ENCODE results near the gene MUC6.
A peak's percentile ranks its signal among the peaks of the same experiment; 100 is the strongest.

The MUC6 gene

DNA sequence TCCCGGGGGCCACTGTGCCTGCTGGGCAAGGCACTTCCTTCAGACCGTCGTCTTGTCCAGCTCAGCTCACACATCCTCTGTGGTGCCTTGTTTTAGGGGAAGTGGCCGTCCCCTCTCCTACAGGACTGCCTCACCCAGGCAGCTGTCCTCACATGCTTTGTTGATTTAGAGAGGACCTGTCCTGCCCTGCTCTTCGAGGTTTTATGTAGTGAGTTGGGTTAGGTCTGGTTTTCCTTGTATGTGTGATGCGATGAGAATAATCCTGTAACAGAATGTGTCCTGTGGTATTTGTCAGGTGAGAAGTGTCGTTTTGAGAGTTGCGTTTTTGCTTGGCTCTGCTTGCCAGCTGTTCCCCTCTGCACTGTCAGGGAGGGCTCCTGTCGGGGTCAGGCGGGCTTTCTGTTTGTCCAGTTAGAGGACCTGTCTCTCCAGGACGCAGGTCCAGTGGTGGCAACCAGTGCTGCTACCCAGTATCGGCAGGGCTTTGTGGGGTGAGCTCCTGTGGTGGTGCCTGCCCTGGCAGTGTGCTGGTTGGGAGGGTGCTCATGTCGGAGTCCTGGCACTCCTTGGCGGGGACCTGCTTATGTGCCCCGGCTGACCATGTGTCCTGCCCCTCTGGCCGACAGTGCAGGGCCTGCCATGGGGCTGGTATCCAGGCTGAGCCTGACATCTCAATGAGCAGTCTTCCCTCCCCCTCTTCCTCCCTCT, 41.3 kb downstream of the MUC6 start:
- H3K4me1 Mint-ChIP-seq: peaks cover 11% of the 10 kb centered on the region
- no peaks in the 10 kb centered on the region for H3K27me3 Mint-ChIP-seq

DNA sequence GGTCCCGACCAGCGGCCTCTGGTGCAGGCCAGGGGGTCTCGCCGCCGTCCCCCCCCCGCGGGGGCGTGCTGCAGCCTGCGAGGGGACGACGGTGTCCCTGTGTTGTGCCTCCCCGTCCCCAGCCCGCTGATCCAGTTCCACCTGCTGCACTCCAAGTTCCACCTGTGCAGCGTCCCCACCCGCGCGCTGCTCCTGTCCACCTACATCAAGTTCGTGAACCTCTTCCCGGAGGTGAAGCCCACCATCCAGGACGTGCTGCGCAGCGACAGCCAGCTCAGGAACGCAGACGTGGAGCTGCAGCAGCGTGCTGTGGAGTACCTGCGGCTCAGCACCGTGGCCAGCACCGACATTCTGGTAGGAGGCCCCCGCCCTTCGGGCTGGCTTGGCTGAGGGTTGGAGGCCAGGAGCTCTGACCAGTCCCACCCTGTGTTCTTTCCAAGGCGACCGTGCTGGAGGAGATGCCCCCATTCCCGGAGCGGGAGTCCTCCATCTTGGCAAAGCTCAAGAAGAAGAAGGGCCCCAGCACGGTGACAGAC, 42.8 kb downstream of the MUC6 start:
- H3K36me3 Mint-ChIP-seq (ENCODE audit: low read depth): peaks cover 17% of the 10 kb centered on the region
- no peak overlapping the region for H3K4me3 Mint-ChIP-seq
- no peaks in the 10 kb centered on the region for H3K9me3 Mint-ChIP-seq
- H3K27ac Mint-ChIP-seq: no peak overlapping the region
- DNase-seq (no peak), ATAC-seq (no peak)
- no peaks in the 10 kb centered on the region for H3K27me3 Mint-ChIP-seq
- H3K4me1 Mint-ChIP-seq: peaks cover 11% of the 10 kb centered on the region

More for the DNA sequence above, 41.3 kb downstream of the MUC6 start:
- ATAC-seq (peak; percentile 34), DNase-seq (no peak)
- Mint-ChIP-seq H3K9me3 (no peaks in the 10 kb centered on the region), H3K27ac (peak overlapping the region; percentile 7), H3K36me3 (ENCODE audit: low read depth) (peaks cover 17% of the 10 kb centered on the region), H3K4me3 (no peak overlapping the region)

DNA sequence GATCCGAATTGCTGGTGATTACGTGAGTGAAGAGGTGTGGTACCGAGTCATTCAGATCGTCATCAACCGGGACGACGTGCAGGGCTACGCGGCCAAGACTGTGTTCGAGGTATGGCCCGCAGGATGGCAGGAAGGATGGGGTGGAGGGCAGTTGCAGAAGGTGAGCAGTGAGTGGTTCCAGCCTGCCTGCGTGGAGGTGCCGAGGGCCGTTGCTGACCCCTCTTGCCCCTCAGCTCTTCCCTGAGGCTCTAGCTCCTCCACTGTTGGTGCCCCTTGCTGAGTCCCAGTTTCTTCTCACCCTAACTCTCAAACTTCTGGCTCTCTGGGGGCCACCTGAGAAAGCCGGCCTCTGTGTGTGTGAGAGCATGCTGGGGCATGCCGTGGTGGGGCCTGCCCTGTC, 43.9 kb downstream of the MUC6 start:
- peak overlapping the region; percentile 27 for H3K27ac Mint-ChIP-seq
- ATAC-seq (no peak), DNase-seq (no peak)
- H3K4me3 Mint-ChIP-seq: no peak overlapping the region
- H3K4me1 Mint-ChIP-seq: peaks cover 11% of the 10 kb centered on the region
- H3K27me3 Mint-ChIP-seq: no peaks in the 10 kb centered on the region
- peaks cover 17% of the 10 kb centered on the region for H3K36me3 Mint-ChIP-seq (ENCODE audit: low read depth)
- no peaks in the 10 kb centered on the region for H3K9me3 Mint-ChIP-seq

DNA sequence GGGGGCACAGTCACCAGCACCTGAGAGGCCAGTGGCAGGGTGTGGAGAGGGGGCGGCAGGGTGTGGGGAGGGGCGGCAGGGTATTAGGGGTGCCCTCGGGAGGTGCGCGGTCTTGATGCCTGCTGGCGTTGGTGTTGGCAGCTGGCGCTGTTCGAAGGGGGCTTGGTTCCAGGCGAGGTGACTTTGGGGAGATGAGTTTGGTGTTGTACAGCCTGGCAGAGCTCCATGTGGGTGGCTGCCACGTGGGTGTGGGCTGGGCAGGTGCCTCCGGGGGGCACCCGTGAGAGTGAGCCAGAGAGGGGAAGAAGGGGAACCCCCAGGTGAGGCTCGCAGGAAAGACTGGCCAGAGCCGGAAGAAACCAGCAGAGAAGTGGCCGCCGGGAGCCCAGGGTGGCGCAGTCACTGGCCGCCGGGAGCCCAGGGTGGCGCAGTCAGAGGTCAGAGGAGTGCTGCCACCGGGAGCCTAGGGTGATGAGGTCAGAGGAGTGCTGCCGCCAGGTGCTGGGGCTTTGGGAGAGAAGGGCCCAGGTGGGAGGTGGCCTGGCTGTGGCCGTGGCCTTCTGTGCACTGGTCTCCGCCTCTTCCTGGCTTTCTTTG, 44.7 kb downstream of the MUC6 start:
- peaks cover 17% of the 10 kb centered on the region for H3K36me3 Mint-ChIP-seq (ENCODE audit: low read depth)
- H3K27me3 Mint-ChIP-seq: no peaks in the 10 kb centered on the region
- H3K27ac Mint-ChIP-seq: no peak overlapping the region
- no peaks in the 10 kb centered on the region for H3K9me3 Mint-ChIP-seq
- DNase-seq: no peak
- no peak for ATAC-seq
- H3K4me3 Mint-ChIP-seq: no peak overlapping the region
- peaks cover 11% of the 10 kb centered on the region for H3K4me1 Mint-ChIP-seq

DNA sequence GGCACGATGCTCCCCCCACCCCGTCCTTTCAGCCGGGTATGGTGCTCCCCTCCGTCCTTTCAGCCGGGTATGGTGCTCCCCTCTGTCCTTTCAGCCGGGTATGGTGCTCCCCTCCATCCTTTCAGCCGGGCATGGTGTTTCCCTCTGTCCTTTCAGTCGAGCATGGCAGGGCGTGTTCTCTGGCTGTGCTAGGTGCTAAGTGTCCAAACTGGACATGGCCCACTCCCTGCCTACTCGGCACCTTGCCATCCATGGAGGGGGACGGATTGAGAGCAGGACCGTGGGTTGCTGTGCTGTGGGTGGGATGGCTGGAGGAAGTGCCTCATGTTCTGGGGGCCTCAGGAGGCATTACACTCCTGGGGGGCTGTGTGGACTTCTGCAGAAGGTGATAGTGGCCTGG, 45.5 kb downstream of the MUC6 start:
- H3K4me3 Mint-ChIP-seq: no peak overlapping the region
- H3K36me3 Mint-ChIP-seq (ENCODE audit: low read depth): peaks cover 13% of the 10 kb centered on the region
- no peak for ATAC-seq
- peaks cover 6% of the 10 kb centered on the region for H3K4me1 Mint-ChIP-seq
- no peaks in the 10 kb centered on the region for H3K9me3 Mint-ChIP-seq
- DNase-seq: no peak
- no peaks in the 10 kb centered on the region for H3K27me3 Mint-ChIP-seq
- no peak overlapping the region for H3K27ac Mint-ChIP-seq

DNA sequence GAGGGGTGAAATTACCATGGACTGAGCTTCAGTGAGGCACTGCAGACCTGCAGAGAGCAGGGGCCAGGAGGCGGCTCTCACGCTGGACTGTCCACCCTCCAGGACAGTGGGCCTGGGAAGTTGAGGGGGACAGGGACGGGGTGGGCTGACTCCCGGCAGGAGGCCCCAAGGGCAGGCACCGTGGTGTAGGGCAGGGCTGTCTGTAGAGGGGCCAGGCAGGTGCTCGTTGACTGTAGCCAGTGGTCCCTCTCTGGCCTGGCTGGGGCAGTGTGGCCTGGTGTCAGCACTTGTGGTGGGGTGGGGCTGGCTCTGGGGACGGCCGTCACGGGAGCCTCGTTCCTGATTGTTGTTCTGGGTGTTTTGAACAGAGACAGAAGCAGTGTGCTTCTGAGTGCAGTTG, 46.4 kb downstream of the MUC6 start:
- H3K36me3 Mint-ChIP-seq (ENCODE audit: low read depth): peaks cover 8% of the 10 kb centered on the region
- DNase-seq (no peak), ATAC-seq (no peak)
- no peak overlapping the region for H3K4me3 Mint-ChIP-seq
- H3K9me3 Mint-ChIP-seq: no peaks in the 10 kb centered on the region
- H3K27me3 Mint-ChIP-seq: no peaks in the 10 kb centered on the region
- no peak overlapping the region for H3K27ac Mint-ChIP-seq
- peaks cover 2% of the 10 kb centered on the region for H3K4me1 Mint-ChIP-seq

DNA sequence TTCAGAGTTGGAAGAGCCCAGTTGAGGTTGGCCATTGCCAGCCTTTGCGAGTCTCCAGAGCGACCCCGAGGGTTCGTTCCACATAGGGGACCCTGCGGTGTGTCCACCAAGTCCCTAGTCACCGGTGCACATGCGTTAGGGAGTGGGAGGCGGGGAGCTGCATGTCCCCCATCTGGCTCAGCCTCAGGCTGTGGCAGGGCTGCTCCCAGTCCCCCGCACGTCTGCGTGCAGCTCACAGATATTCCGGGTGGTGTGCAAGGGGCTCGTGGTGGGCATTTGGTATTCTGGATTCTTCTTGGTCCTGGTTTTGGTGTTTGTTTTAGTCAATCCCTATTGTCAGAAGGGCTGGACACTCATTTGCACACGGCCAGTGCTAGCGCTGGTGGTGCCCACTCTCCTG, 48.8 kb downstream of the MUC6 start:
- ATAC-seq (no peak), DNase-seq (no peak)
- Mint-ChIP-seq H3K27ac (no peak overlapping the region), H3K27me3 (no peaks in the 10 kb centered on the region), H3K4me3 (no peak overlapping the region), H3K36me3 (ENCODE audit: low read depth) (peaks cover 8% of the 10 kb centered on the region), H3K9me3 (no peaks in the 10 kb centered on the region), H3K4me1 (peaks cover 2% of the 10 kb centered on the region)

DNA sequence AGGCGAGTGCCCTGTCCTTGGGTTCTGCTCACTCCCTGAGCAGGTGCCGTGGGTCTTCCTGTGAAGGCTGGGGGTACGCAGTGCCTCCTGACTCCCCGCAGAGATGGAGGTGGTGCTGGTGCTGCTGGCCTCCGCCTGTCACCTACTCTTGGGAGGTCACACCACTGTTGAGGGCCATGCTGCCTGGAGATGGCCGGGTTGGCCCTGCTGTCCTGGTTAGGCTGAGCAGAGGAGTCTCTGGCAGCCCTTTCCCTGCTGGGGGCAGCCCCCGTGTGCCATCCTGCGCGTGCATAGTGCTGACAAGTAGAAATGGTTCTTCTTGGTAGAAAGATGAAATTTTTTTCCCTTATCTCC, 49.6 kb downstream of the MUC6 start:
- H3K36me3 Mint-ChIP-seq (ENCODE audit: low read depth): peaks cover 5% of the 10 kb centered on the region
- no peaks in the 10 kb centered on the region for H3K27me3 Mint-ChIP-seq
- no peaks in the 10 kb centered on the region for H3K4me1 Mint-ChIP-seq

DNA sequence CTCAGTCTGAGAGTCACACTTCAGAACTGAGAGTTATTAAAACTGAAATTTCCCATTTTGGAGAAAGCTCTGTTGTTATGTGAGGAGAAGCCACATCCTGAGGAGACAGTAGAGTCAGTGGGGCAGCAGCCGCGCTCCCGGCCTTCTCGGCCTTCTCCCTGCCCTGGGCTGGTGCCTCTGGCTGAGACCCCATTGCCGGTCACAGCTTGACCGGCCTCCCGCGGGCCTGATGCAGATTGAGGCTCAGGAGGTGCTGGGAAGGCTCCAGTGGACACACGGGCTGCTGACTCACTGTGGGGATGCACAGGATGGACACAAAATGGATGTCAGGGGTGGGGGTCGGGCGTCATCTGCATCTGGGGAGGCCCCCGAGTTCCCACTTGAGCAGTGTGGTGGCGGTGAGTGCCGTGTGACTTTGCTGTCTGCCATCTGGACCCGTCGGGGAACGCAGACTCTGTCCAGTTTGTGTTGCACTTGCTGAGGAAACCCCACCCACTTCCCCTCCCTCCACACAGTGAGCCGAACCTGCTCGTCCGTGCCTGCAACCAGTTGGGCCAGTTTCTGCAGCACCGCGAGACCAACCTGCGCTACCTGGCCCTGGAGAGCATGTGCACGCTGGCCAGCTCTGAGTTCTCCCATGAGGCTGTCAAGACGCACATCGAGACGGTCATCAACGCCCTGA, 50.1 kb downstream of the MUC6 start:
- no peaks in the 10 kb centered on the region for H3K9me3 Mint-ChIP-seq
- H3K27me3 Mint-ChIP-seq: no peaks in the 10 kb centered on the region
- no peak overlapping the region for H3K4me3 Mint-ChIP-seq
- ATAC-seq (no peak), DNase-seq (no peak)
- H3K4me1 Mint-ChIP-seq: no peaks in the 10 kb centered on the region
- H3K27ac Mint-ChIP-seq: no peak overlapping the region
- peaks cover 5% of the 10 kb centered on the region for H3K36me3 Mint-ChIP-seq (ENCODE audit: low read depth)

More for the DNA sequence above, 49.6 kb downstream of the MUC6 start:
- DNase-seq: no peak
- no peaks in the 10 kb centered on the region for H3K9me3 Mint-ChIP-seq
- no peak for ATAC-seq
- H3K27ac Mint-ChIP-seq: no peak overlapping the region
- H3K4me3 Mint-ChIP-seq: no peak overlapping the region

DNA sequence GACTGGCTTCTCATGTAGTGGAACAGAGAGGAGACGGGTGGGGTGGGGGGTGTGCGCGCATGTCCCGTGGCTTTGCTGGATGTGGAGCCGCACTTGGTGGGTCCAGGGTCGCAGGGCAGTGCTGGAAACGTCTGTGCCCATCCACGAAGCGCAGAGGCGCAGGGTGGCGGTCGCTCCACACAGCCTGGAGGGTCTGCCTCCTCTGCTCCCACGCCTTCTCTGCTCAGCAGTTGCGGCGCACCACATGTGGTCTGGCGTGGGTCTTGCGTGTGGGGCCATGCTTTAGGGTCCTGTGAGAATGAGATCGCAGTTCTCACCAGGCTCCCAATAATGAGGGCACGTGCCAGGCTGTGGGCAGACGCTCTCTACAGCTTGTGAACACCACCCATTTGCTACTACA, 50.7 kb downstream of the MUC6 start:
- peaks cover 8% of the 10 kb centered on the region for H3K36me3 Mint-ChIP-seq (ENCODE audit: low read depth)
- H3K4me1 Mint-ChIP-seq: no peaks in the 10 kb centered on the region
- no peak for DNase-seq
- H3K27me3 Mint-ChIP-seq: no peaks in the 10 kb centered on the region
- no peak overlapping the region for H3K4me3 Mint-ChIP-seq
- no peak overlapping the region for H3K27ac Mint-ChIP-seq
- ATAC-seq: no peak
- no peaks in the 10 kb centered on the region for H3K9me3 Mint-ChIP-seq

DNA sequence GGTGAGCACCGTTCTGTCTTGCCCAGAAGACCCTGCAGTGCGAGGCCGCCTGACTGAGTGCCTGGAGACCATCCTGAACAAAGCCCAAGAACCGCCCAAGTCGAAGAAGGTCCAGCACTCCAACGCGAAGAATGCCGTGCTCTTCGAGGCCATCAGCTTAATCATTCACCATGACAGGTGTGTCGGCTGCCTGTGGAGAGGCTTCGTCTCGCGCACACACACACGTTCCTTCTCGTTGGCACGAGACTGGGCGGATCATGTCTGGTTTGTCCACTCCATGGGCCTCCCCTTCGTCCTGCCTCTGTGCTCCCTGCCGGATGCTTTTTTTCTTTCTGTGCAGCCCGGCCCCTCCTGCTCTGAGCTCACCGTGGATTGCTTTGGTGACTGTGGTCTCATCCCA, 51.1 kb downstream of the MUC6 start:
- H3K27me3 Mint-ChIP-seq: no peaks in the 10 kb centered on the region
- ATAC-seq (no peak), DNase-seq (no peak)
- no peaks in the 10 kb centered on the region for H3K9me3 Mint-ChIP-seq
- no peaks in the 10 kb centered on the region for H3K4me1 Mint-ChIP-seq
- peaks cover 9% of the 10 kb centered on the region for H3K36me3 Mint-ChIP-seq (ENCODE audit: low read depth)
- H3K27ac Mint-ChIP-seq: no peak overlapping the region
- no peak overlapping the region for H3K4me3 Mint-ChIP-seq

DNA sequence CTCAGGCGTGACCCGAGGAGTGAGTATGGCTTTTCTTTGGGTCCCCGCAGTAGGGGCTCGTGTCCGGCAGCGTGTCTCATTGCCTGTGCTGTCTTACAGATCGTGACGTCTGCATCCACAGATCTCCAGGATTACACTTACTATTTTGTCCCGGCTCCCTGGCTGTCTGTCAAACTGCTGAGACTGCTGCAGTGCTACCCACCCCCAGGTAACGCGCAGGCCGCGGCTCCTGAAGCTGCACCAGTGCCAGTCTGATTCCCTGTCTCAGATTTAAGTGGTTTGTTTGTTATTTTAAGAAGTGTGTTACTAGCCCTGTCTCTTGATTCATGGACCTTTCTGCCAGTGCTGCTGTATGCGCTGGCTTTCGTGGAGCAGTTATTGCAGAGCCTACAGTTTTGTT, 52.0 kb downstream of the MUC6 start:
- Mint-ChIP-seq H3K9me3 (no peaks in the 10 kb centered on the region), H3K4me1 (no peaks in the 10 kb centered on the region), H3K27ac (no peak overlapping the region), H3K36me3 (ENCODE audit: low read depth) (peaks cover 9% of the 10 kb centered on the region), H3K27me3 (no peaks in the 10 kb centered on the region), H3K4me3 (no peak overlapping the region)
- no peak for ATAC-seq
- no peak for DNase-seq

DNA sequence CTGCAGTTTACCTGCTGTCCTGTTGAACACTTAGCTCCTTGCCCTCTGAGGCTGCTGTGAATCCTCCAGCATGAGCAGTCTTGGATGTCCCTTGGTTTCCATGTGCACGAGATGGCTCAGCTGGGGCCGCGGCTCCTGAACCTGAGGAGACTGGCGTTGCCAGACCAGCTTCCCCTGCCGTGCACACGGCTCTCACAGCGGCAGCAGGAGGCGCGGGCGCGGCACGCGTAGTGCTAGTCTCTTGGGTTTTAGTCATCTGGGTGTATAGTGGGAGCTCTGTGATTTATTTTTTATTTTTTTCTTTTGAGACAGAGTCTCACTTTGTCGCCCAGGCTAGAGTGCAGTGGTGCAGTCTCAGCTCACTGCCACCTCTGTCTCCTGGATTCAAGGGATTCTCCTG, 54.8 kb downstream of the MUC6 start:
- ATAC-seq (no peak), DNase-seq (no peak)
- no peaks in the 10 kb centered on the region for H3K9me3 Mint-ChIP-seq
- no peaks in the 10 kb centered on the region for H3K27me3 Mint-ChIP-seq
- peaks cover 12% of the 10 kb centered on the region for H3K36me3 Mint-ChIP-seq (ENCODE audit: low read depth)
- no peaks in the 10 kb centered on the region for H3K4me1 Mint-ChIP-seq
- no peak overlapping the region for H3K27ac Mint-ChIP-seq
- H3K4me3 Mint-ChIP-seq: no peak overlapping the region

DNA sequence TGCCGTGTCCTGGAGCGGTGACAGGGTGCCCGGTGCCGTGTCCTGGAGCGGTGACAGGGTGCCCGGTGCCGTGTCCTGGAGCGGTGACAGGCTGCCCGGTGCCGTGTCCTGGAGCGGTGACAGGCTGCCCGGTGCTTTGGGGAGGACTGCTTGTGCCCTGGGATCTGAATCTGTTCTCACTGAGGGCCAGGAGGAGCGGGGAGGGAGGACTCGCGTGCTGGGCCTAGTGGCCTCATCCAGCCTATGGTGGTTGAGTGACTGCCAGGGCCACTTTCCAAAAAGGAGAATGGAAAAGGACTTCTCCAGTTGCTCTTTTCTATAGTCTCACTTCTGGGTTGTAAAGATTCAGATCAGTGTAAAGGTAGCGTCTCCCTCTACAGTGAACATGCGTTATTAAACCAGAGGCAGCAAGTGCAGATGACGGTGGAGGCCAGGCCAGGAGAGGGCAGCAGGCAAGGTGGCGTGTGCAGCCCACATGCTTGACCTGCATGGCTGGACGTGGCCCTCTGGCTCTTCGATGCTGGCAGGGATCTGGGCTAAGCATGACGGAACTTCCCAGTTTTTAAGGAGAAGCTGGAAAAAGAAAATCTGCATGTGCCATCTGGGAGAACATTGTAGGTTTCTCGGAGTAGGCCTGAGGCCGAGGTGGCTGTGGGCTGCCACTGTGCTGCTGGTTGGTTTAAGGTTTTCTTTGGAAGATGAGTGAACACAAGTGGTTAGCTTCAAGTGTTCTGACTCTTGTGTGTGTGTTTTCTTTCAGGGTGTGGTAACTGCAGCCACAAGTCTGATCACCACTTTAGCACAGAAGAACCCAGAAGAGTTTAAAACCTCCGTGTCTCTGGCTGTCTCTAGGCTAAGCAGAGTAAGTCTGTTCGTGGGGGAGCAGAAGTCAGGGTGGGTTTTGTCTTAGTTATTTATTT, 55.8 kb downstream of the MUC6 start:
- H3K27ac Mint-ChIP-seq: no peak overlapping the region
- no peak overlapping the region for H3K4me3 Mint-ChIP-seq

More for the DNA sequence above, 55.8 kb downstream of the MUC6 start:
- peaks cover 12% of the 10 kb centered on the region for H3K36me3 Mint-ChIP-seq (ENCODE audit: low read depth)
- H3K9me3 Mint-ChIP-seq: no peaks in the 10 kb centered on the region
- peaks cover 5% of the 10 kb centered on the region for H3K4me1 Mint-ChIP-seq
- no peaks in the 10 kb centered on the region for H3K27me3 Mint-ChIP-seq
- no peak for ATAC-seq
- no peak for DNase-seq

Data from activated naive CD8-positive, alpha-beta T cell treated with anti-CD3 and anti-CD28 coated beads, Interleukin-2, amount 50 U/mL, for 24 hours (primary cell).